Loucy (cell line): ENCODE results near the gene CRYGD.

Experiments used
- H2AFZ ChIP-seq: fragments of 200-600 bp; sonication (generic); 2 replicates; pipeline ENCODE4 v1.6.0; 2016; ENCODE audit warnings: antibody characterized with exemption, mild to moderate bottlenecking, low read length, moderate library complexity
- H3F3A ChIP-seq: fragments of 200-600 bp; 2 replicates; pipeline ENCODE4 v1.6.0; 2016; ENCODE audit warnings: antibody characterized with exemption, low read depth, mild to moderate bottlenecking
- H3K27me3 ChIP-seq: fragments of 200-600 bp; sonication (generic); 2 replicates; pipeline ENCODE4 v1.6.1; 2014; ENCODE audit warnings: low read length, mild to moderate bottlenecking; ENCODE audit not compliant: insufficient read depth, poor library complexity, severe bottlenecking
- H3K36me3 ChIP-seq: fragments of 200-600 bp; sonication (generic); 2 replicates; pipeline ENCODE4 v1.6.1; 2016; ENCODE audit warnings: low read length; ENCODE audit not compliant: insufficient read depth
- H3K4me1 ChIP-seq: fragments of 200-600 bp; sonication (generic); 2 replicates; pipeline ENCODE4 v1.5.1; 2014; ENCODE audit warnings: low read length, mild to moderate bottlenecking; ENCODE audit not compliant: insufficient read depth, poor library complexity, severe bottlenecking
- H3K4me2 ChIP-seq: fragments of 200-600 bp; sonication (generic); 2 replicates; pipeline ENCODE4 v1.6.0; 2014; ENCODE audit warnings: antibody characterized with exemption, low read length, low read depth, mild to moderate bottlenecking; ENCODE audit not compliant: poor library complexity, severe bottlenecking
- H3K4me3 ChIP-seq: fragments of 200-600 bp; sonication (generic); 2 replicates; pipeline ENCODE4 v1.5.1; 2014; ENCODE audit warnings: low read length, mild to moderate bottlenecking, mixed read lengths; ENCODE audit not compliant: poor library complexity, severe bottlenecking
- H3K79me2 ChIP-seq: fragments of 200-600 bp; sonication (generic); 2 replicates; pipeline ENCODE4 v1.6.1; 2014; ENCODE audit warnings: low read length; ENCODE audit not compliant: insufficient read depth
- H3K9ac ChIP-seq: fragments of 200-600 bp; sonication (generic); 2 replicates; pipeline ENCODE4 v1.6.0; 2014; ENCODE audit warnings: mild to moderate bottlenecking, low read depth, low read length, moderate library complexity; ENCODE audit not compliant: poor library complexity, severe bottlenecking
- H3K9me2 ChIP-seq: fragments of 200-600 bp; sonication (generic); replicated peaks from 2 replicates; pipeline ENCODE4 v1.6.1; 2016; ENCODE audit warnings: low read depth, low read length, mixed read lengths
- H3K9me3 ChIP-seq: fragments of 200-600 bp; sonication (generic); 2 replicates; pipeline ENCODE4 v1.6.1; 2014; ENCODE audit warnings: mild to moderate bottlenecking, antibody characterized with exemption, low read length, low read depth; ENCODE audit not compliant: insufficient read depth
- H4K20me1 ChIP-seq: fragments of 200-600 bp; sonication (generic); 2 replicates; pipeline ENCODE4 v1.6.0; 2014; ENCODE audit warnings: antibody characterized with exemption, low read length, mild to moderate bottlenecking; ENCODE audit not compliant: insufficient read depth, poor library complexity, severe bottlenecking
- CTCF ChIP-seq: fragments of 200-600 bp; sonication (generic); conservative IDR thresholded peaks from 2 replicates; pipeline ENCODE4 v1.5.1; 2014; ENCODE audit warnings: mild to moderate bottlenecking, antibody characterized with exemption, low read length
- EZH2phosphoT487 ChIP-seq: fragments of 200-600 bp; IDR thresholded peaks from 2 replicates; pipeline ENCODE4 v1.6.1; 2018; ENCODE audit warnings: antibody characterized with exemption, mild to moderate bottlenecking, moderate library complexity, borderline replicate concordance

Gene CRYGD

GRCh38 chr2:208150956-208151355 is 26.6 kb upstream of the CRYGD start:
- TF ChIP-seq CTCF = no peak
- H3K9me3 ChIP-seq = peaks cover 5% of the 10 kb centered on the region; the same call in 1 of the 2 replicates
- H3F3A ChIP-seq = no peaks in the 10 kb centered on the region
- no peak overlapping the region for H2AFZ ChIP-seq
- H3K36me3 ChIP-seq = no peaks in the 10 kb centered on the region
- H3K9me2 ChIP-seq = no peaks in the 10 kb centered on the region
- no peak overlapping the region for H3K4me2 ChIP-seq
- H3K4me3 ChIP-seq = no peak overlapping the region
- no peak overlapping the region for H3K9ac ChIP-seq
- no peaks in the 10 kb centered on the region for H3K4me1 ChIP-seq
- H4K20me1 ChIP-seq = no peaks in the 10 kb centered on the region
- no peaks in the 10 kb centered on the region for H3K79me2 ChIP-seq
- H3K27me3 ChIP-seq = no peaks in the 10 kb centered on the region

GRCh38 chr2:208150094-208150493 is 25.8 kb upstream of the CRYGD start:
- H3K4me3 ChIP-seq = no peak overlapping the region
- no peaks in the 10 kb centered on the region for H3F3A ChIP-seq
- no peaks in the 10 kb centered on the region for H3K36me3 ChIP-seq
- no peaks in the 10 kb centered on the region for H3K9me2 ChIP-seq
- H3K9ac ChIP-seq = no peak overlapping the region
- H2AFZ ChIP-seq = no peak overlapping the region
- TF ChIP-seq CTCF = no peak
- no peak for TF ChIP-seq EZH2phosphoT487
- no peaks in the 10 kb centered on the region for H3K79me2 ChIP-seq
- H3K27me3 ChIP-seq = no peaks in the 10 kb centered on the region
- H3K9me3 ChIP-seq = peaks cover 5% of the 10 kb centered on the region; the same call in 1 of the 2 replicates
- H4K20me1 ChIP-seq = no peaks in the 10 kb centered on the region
- H3K4me1 ChIP-seq = no peaks in the 10 kb centered on the region
- no peak overlapping the region for H3K4me2 ChIP-seq

- H3K9me3 ChIP-seq = peaks cover 5% of the 10 kb centered on the region; the same call in 1 of the 2 replicates
Measured at GRCh38 chr2:208148803-208149202, 24.5 kb upstream of the CRYGD start.

More at GRCh38 chr2:208148803-208149202, 24.5 kb upstream of the CRYGD start:
- Histone ChIP-seq H3K9me2 (no peaks in the 10 kb centered on the region), H3K36me3 (no peaks in the 10 kb centered on the region), H3F3A (no peaks in the 10 kb centered on the region), H3K4me2 (no peak overlapping the region), H3K27me3 (no peaks in the 10 kb centered on the region), H3K4me3 (no peak overlapping the region), H2AFZ (no peak overlapping the region), H3K9ac (no peak overlapping the region), H3K79me2 (no peaks in the 10 kb centered on the region), H4K20me1 (no peaks in the 10 kb centered on the region), H3K4me1 (no peaks in the 10 kb centered on the region)
- TF ChIP-seq EZH2phosphoT487 (no peak), CTCF (peak; percentile 35)
